Neural cell (in vitro differentiated cells): Measurements from ENCODE around the gene POMGNT2. TPM values are rescaled to one million over a fixed set of nuclear protein-coding genes. Genes with fewer than 3 reads are reported as not detected.

Experiments used
- H2AFZ ChIP-seq: fragments of 200-600, 300-800 bp; sonication (generic), shearing (Covaris generic); 2 replicates; pipeline ENCODE4 v1.6.0; 2014; ENCODE audit warnings: low read depth, mild to moderate bottlenecking, antibody characterized with exemption, low read length, moderate library complexity
- H3F3A ChIP-seq: fragments of 200-600 bp; shearing (Covaris generic); 2 replicates; pipeline ENCODE4 v1.6.1; 2016; ENCODE audit warnings: mild to moderate bottlenecking, moderate library complexity, mixed read lengths, antibody characterized with exemption, low read length; ENCODE audit not compliant: insufficient read depth, poor library complexity, severe bottlenecking
- H3K27ac ChIP-seq: fragments of 200-600, 300-800 bp; sonication (generic), shearing (Covaris generic); 2 replicates; pipeline ENCODE4 v1.5.1; 2014; ENCODE audit warnings: mild to moderate bottlenecking, low read length, moderate library complexity
- H3K27me3 ChIP-seq: fragments of 300-800, 200-600 bp; sonication (generic), shearing (Covaris generic); 2 replicates; pipeline ENCODE4 v1.6.0; 2014; ENCODE audit warnings: mild to moderate bottlenecking, low read depth, low read length, moderate library complexity; ENCODE audit not compliant: insufficient read depth
- H3K36me3 ChIP-seq: fragments of 300-800, 200-600 bp; sonication (generic), shearing (Covaris generic); 2 replicates; pipeline ENCODE4 v1.5.1; 2014; ENCODE audit warnings: mild to moderate bottlenecking, antibody characterized with exemption, low read length, moderate library complexity; ENCODE audit not compliant: insufficient read depth
- H3K4me2 ChIP-seq: fragments of 300-800, 200-600 bp; sonication (generic), shearing (Covaris generic); 2 replicates; pipeline ENCODE4 v1.6.0; 2014; ENCODE audit warnings: mild to moderate bottlenecking, low read length
- H3K4me3 ChIP-seq: fragments of 300-800, 200-600 bp; sonication (generic), shearing (Covaris generic); 2 replicates; pipeline ENCODE4 v1.5.1; 2014; ENCODE audit warnings: mild to moderate bottlenecking, low read length, moderate library complexity
- H3K79me2 ChIP-seq: fragments of 200-600 bp; shearing (Covaris generic); replicated peaks from 2 replicates; pipeline ENCODE4 v1.6.0; 2014; ENCODE audit warnings: mild to moderate bottlenecking, low read length, moderate library complexity; ENCODE audit not compliant: insufficient read depth
- H3K9ac ChIP-seq: fragments of 300-800, 200-600 bp; sonication (generic), shearing (Covaris generic); 2 replicates; pipeline ENCODE4 v1.6.1; 2016; ENCODE audit warnings: mild to moderate bottlenecking, low read length, mixed read lengths
- H3K9me2 ChIP-seq: fragments of 200-600 bp; shearing (Covaris generic); 2 replicates; pipeline ENCODE4 v1.6.1; 2016; ENCODE audit warnings: mild to moderate bottlenecking, low read length, mixed read lengths; ENCODE audit not compliant: insufficient read depth
- H3K9me3 ChIP-seq: fragments of 200-600, 300-800 bp; sonication (generic), shearing (Covaris generic); 2 replicates; pipeline ENCODE4 v1.6.1; 2016; ENCODE audit warnings: mild to moderate bottlenecking, mixed run types, low read length, moderate library complexity, mixed read lengths
- H4K20me1 ChIP-seq: fragments of 200-600 bp; shearing (Covaris generic); 2 replicates; pipeline ENCODE4 v1.6.1; 2016; ENCODE audit warnings: mild to moderate bottlenecking, mixed run types; ENCODE audit not compliant: insufficient read depth
- EP300 ChIP-seq: fragments of 450-650 bp; conservative IDR thresholded peaks from 2 replicates; pipeline ENCODE4 v1.6.1; 2014; ENCODE audit warnings: antibody characterized with exemption, mild to moderate bottlenecking, moderate library complexity; ENCODE audit not compliant: poor library complexity, severe bottlenecking
- EZH2 ChIP-seq: fragments of 200-600, 300-800 bp; shearing (Covaris generic), sonication (generic); IDR thresholded peaks from 2 replicates; pipeline ENCODE4 v1.6.1; 2014; ENCODE audit warnings: antibody characterized with exemption, low read length, borderline replicate concordance, mild to moderate bottlenecking; ENCODE audit not compliant: insufficient read depth, poor library complexity, severe bottlenecking
- MXI1 ChIP-seq: fragments of 450-650 bp; conservative IDR thresholded peaks from 2 replicates; pipeline ENCODE4 v1.6.1; 2014; ENCODE audit warnings: antibody characterized with exemption, mild to moderate bottlenecking; ENCODE audit not compliant: poor library complexity, severe bottlenecking
- POLR2AphosphoS5 ChIP-seq: IDR thresholded peaks from 2 replicates; pipeline ENCODE4 v1.6.1; 2012
- RAD21 ChIP-seq: fragments of 450-650 bp; conservative IDR thresholded peaks from 2 replicates; pipeline ENCODE4 v1.6.1; 2014; ENCODE audit warnings: antibody characterized with exemption, mild to moderate bottlenecking, moderate library complexity
- SMC3 ChIP-seq: fragments of 450-650 bp; conservative IDR thresholded peaks from 2 replicates; pipeline ENCODE4 v1.6.1; 2014; ENCODE audit warnings: antibody characterized with exemption, mild to moderate bottlenecking, moderate library complexity; ENCODE audit not compliant: poor library complexity
- TAF1 ChIP-seq: IDR thresholded peaks from 2 replicates; pipeline ENCODE4 v1.6.1; 2012; ENCODE audit warnings: low read depth
- polyA plus RNA-seq: library from polyadenylated mRNA; depleted of rRNA; stranded (reverse); fragments of >200 nt; gene quantifications from 2 replicates; pipeline ENCODE4 v1.2.3, GENCODE V29; 2014
- TF ChIP-seq, protein P1 (sequence below): IDR thresholded peaks from 2 replicates; pipeline ENCODE4 v1.6.1; 2012; ENCODE audit warnings: borderline replicate concordance
- TF ChIP-seq, protein P2 (sequence below): fragments of 450-650 bp; IDR thresholded peaks from 2 replicates; pipeline ENCODE4 v1.5.1; 2014; ENCODE audit warnings: antibody characterized with exemption, mild to moderate bottlenecking, moderate library complexity; ENCODE audit not compliant: poor library complexity, severe bottlenecking

The POMGNT2 gene
- polyA plus RNA-seq, 1 donor from 2014 or later: 25.7 TPM

DNA sequence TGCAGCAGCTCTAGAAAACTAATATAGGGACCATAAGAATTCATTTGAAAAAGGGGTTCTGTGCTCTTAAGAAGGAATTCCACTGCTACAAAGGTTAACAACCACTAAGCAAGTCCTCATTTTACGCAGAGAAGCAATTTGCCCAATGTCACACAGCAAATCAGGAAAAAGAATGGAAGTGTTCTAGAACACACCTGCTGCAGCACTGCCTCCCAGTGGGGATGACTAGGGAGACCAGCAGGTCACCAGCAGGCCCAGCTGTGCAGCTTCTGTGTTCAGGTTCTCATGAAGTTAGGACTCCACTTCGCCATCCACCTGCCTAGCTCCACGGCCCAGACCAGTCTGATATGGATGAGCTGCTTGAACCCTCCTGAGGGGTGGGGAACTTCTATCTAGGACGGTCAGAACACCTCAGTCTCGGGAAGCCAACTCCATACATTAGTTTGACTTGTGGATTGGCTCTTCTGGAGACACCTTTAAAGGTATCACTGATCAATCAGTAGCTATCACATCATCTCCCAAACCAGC is 18.6 kb downstream of the POMGNT2 start:
- H3K36me3 ChIP-seq: peaks cover 6% of the 10 kb centered on the region
- no peaks in the 10 kb centered on the region for H3K79me2 ChIP-seq
- no peaks in the 10 kb centered on the region for H4K20me1 ChIP-seq

DNA sequence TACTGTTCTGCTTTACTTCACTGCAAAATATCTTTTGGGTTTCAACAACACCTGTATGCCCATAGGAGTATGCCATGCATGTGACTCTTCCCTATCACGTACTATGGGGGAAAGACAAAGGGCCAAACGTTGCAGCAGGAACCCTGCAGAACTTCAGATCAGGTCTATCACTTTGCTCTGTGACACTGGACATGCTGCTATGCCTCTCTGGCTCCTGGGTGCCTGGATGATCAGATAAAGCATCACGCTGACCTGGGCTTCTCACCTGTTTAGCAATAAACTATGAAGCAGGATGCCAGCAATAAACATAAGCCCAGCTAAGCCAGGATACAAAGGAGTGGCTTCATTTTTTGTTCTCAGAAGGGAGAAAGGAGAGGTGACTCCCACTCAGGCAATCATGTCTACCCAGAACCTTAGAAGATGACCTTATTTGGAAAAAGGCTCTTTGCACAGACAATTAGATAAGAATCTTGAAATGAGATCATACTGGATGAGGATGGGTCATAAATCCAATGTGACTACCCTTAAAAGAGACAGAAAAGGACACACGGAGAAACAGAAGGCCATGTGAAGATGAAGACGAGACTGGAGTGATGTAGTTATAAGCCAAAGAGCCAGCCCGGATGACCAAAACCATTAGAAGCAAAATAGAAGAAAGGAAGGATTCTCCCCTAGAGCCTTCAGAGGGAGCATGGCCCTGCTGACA is 19.3 kb downstream of the POMGNT2 start:
- H3K9me2 ChIP-seq: no peaks in the 10 kb centered on the region
- no peaks in the 10 kb centered on the region for H4K20me1 ChIP-seq
- H3K9ac ChIP-seq: no peak overlapping the region
- H3K4me3 ChIP-seq: no peak overlapping the region
- H3K79me2 ChIP-seq: no peaks in the 10 kb centered on the region
- no peak overlapping the region for H3K27ac ChIP-seq
- H3K9me3 ChIP-seq: no peaks in the 10 kb centered on the region
- no peaks in the 10 kb centered on the region for H3K27me3 ChIP-seq
- no peak overlapping the region for H3K4me2 ChIP-seq
- no peaks in the 10 kb centered on the region for H3F3A ChIP-seq
- TF ChIP-seq SMC3 (no peak), TAF1 (no peak), RAD21 (no peak), MXI1 (no peak), EP300 (no peak), POLR2AphosphoS5 (no peak), EZH2 (no peak)
- TF ChIP-seq, protein P1, sequence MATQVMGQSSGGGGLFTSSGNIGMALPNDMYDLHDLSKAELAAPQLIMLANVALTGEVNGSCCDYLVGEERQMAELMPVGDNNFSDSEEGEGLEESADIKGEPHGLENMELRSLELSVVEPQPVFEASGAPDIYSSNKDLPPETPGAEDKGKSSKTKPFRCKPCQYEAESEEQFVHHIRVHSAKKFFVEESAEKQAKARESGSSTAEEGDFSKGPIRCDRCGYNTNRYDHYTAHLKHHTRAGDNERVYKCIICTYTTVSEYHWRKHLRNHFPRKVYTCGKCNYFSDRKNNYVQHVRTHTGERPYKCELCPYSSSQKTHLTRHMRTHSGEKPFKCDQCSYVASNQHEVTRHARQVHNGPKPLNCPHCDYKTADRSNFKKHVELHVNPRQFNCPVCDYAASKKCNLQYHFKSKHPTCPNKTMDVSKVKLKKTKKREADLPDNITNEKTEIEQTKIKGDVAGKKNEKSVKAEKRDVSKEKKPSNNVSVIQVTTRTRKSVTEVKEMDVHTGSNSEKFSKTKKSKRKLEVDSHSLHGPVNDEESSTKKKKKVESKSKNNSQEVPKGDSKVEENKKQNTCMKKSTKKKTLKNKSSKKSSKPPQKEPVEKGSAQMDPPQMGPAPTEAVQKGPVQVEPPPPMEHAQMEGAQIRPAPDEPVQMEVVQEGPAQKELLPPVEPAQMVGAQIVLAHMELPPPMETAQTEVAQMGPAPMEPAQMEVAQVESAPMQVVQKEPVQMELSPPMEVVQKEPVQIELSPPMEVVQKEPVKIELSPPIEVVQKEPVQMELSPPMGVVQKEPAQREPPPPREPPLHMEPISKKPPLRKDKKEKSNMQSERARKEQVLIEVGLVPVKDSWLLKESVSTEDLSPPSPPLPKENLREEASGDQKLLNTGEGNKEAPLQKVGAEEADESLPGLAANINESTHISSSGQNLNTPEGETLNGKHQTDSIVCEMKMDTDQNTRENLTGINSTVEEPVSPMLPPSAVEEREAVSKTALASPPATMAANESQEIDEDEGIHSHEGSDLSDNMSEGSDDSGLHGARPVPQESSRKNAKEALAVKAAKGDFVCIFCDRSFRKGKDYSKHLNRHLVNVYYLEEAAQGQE: no peak
- TF ChIP-seq, protein P2, sequence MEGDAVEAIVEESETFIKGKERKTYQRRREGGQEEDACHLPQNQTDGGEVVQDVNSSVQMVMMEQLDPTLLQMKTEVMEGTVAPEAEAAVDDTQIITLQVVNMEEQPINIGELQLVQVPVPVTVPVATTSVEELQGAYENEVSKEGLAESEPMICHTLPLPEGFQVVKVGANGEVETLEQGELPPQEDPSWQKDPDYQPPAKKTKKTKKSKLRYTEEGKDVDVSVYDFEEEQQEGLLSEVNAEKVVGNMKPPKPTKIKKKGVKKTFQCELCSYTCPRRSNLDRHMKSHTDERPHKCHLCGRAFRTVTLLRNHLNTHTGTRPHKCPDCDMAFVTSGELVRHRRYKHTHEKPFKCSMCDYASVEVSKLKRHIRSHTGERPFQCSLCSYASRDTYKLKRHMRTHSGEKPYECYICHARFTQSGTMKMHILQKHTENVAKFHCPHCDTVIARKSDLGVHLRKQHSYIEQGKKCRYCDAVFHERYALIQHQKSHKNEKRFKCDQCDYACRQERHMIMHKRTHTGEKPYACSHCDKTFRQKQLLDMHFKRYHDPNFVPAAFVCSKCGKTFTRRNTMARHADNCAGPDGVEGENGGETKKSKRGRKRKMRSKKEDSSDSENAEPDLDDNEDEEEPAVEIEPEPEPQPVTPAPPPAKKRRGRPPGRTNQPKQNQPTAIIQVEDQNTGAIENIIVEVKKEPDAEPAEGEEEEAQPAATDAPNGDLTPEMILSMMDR: no peak
- no peak overlapping the region for H2AFZ ChIP-seq
- H3K36me3 ChIP-seq: peaks cover 6% of the 10 kb centered on the region

More for the DNA sequence above, 18.6 kb downstream of the POMGNT2 start:
- no peak overlapping the region for H3K9ac ChIP-seq
- H3K4me2 ChIP-seq: no peak overlapping the region
- no peaks in the 10 kb centered on the region for H3K27me3 ChIP-seq
- H3K27ac ChIP-seq: no peak overlapping the region
- no peak overlapping the region for H2AFZ ChIP-seq
- TF ChIP-seq SMC3 (no peak), EZH2 (no peak), TAF1 (no peak), RAD21 (no peak), POLR2AphosphoS5 (no peak), MXI1 (no peak), EP300 (no peak)
- TF ChIP-seq, protein P1: no peak
- TF ChIP-seq, protein P2: no peak
- no peaks in the 10 kb centered on the region for H3F3A ChIP-seq
- no peaks in the 10 kb centered on the region for H3K9me2 ChIP-seq
- no peaks in the 10 kb centered on the region for H3K9me3 ChIP-seq
- no peak overlapping the region for H3K4me3 ChIP-seq
